Hepatocyte (in vitro differentiated cells): ENCODE measurements around the gene TM4SF1.

Experiments
- EZH2 ChIP-seq: fragments of 200-600 bp; sonication (generic); IDR thresholded peaks from 2 replicates; pipeline ENCODE4 v1.6.1; 2016; ENCODE audit warnings: antibody characterized with exemption, mild to moderate bottlenecking, borderline replicate concordance
- EZH2phosphoT487 ChIP-seq: fragments of 200-600 bp; sonication (generic); IDR thresholded peaks from one replicate; pipeline ENCODE4 v1.6.1; 2018; ENCODE audit warnings: antibody characterized with exemption, mild to moderate bottlenecking, low read depth, moderate library complexity; ENCODE audit not compliant: unreplicated experiment, severe bottlenecking
- TF ChIP-seq, protein P1 (sequence below): fragments of 200-600 bp; sonication (generic); IDR thresholded peaks from 2 replicates; pipeline ENCODE4 v1.5.1; 2016; ENCODE audit warnings: antibody characterized with exemption, mild to moderate bottlenecking; ENCODE audit not compliant: poor library complexity

DNA sequence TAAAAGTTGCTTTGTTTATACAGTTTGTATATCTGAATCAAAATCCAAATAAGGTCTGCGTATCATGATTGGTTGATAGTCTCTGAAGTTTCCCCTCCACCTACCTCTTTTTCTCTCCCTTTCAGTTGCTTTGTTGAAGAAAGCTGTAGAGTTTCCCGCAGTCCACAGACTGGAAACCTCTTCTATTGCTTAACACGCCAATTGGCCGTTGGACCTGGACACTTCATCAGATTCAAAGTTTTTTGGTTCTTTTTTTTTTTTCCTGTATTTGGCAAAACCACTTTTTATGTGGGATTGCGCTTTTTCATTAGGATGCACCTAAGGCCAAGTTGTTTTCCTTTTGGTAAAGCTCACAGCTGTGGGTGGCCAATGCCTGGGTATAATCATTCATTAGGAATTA, 14.5 kb upstream of the TM4SF1 start:
- TF ChIP-seq, protein P1, sequence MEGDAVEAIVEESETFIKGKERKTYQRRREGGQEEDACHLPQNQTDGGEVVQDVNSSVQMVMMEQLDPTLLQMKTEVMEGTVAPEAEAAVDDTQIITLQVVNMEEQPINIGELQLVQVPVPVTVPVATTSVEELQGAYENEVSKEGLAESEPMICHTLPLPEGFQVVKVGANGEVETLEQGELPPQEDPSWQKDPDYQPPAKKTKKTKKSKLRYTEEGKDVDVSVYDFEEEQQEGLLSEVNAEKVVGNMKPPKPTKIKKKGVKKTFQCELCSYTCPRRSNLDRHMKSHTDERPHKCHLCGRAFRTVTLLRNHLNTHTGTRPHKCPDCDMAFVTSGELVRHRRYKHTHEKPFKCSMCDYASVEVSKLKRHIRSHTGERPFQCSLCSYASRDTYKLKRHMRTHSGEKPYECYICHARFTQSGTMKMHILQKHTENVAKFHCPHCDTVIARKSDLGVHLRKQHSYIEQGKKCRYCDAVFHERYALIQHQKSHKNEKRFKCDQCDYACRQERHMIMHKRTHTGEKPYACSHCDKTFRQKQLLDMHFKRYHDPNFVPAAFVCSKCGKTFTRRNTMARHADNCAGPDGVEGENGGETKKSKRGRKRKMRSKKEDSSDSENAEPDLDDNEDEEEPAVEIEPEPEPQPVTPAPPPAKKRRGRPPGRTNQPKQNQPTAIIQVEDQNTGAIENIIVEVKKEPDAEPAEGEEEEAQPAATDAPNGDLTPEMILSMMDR = no peak
- TF ChIP-seq EZH2 (no peak), EZH2phosphoT487 (no peak)
